Measurements from ENCODE around the gene ALDOA. TPM values are rescaled to one million over a fixed set of nuclear protein-coding genes. Genes with fewer than 3 reads are reported as not detected.

Gene ALDOA
- total and polyA plus RNA-seq, 2 experiments from 2014 or later, result 397 to 882 TPM

- Histone ChIP-seq H3K9me2 (replicated peaks; ENCODE audit: insufficient read depth) (no peaks in the 10 kb centered on the region), H3K9me3 (ENCODE audit: low read depth) (no peaks in the 10 kb centered on the region), H3K36me3 (replicated peaks; ENCODE audit: insufficient read depth, low read depth) (no peaks in the 10 kb centered on the region), H2AFZ (no peak overlapping the region), H3K4me1 (ENCODE audit: insufficient read depth) (peaks cover 23% of the 10 kb centered on the region), H3K79me2 (peaks cover 51% of the 10 kb centered on the region), H3K27ac (no peak overlapping the region), H3K4me2 (peak overlapping the region; percentile 92), H4K20me1 (ENCODE audit: insufficient read depth, poor library complexity, severe bottlenecking) (peaks cover 21% of the 10 kb centered on the region), H3K27me3 (no peaks in the 10 kb centered on the region), H3K4me3 (no peak overlapping the region)
- WGBS (ENCODE audit: low lambda C conversion rate, missing lambda C conversion rate), result 89% methylated on average over 6 of the region's 6 CpGs
- TF ChIP-seq CTCF (IDR thresholded peaks at IDR 0.05; ENCODE audit: poor library complexity) (no peak), EZH2phosphoT487 (IDR thresholded peaks at IDR 0.05; ENCODE audit: low read depth, severe bottlenecking, unreplicated experiment) (no peak), EZH2 (IDR thresholded peaks at IDR 0.05; ENCODE audit: borderline replicate concordance) (no peak)
- DNase-seq (ENCODE audit: low spot score), result no peak
Observed at GRCh38 chr16:30077656-30078055, 12.1 kb downstream of the ALDOA start.

GRCh38 chr16:30078744-30079143, 13.2 kb downstream of the ALDOA start:
- Histone ChIP-seq H3K79me2 (peaks cover 51% of the 10 kb centered on the region), H3K27me3 (no peaks in the 10 kb centered on the region), H4K20me1 (ENCODE audit: insufficient read depth, poor library complexity, severe bottlenecking) (peaks cover 21% of the 10 kb centered on the region), H2AFZ (no peak overlapping the region), H3K9me2 (replicated peaks; ENCODE audit: insufficient read depth) (no peaks in the 10 kb centered on the region), H3K4me3 (no peak overlapping the region), H3K36me3 (replicated peaks; ENCODE audit: insufficient read depth, low read depth) (no peaks in the 10 kb centered on the region), H3K9me3 (ENCODE audit: low read depth) (no peaks in the 10 kb centered on the region), H3K4me2 (no peak overlapping the region), H3K4me1 (ENCODE audit: insufficient read depth) (peaks cover 23% of the 10 kb centered on the region), H3K27ac (no peak overlapping the region)
- TF ChIP-seq EZH2phosphoT487 (IDR thresholded peaks at IDR 0.05; ENCODE audit: low read depth, severe bottlenecking, unreplicated experiment) (no peak), CTCF (IDR thresholded peaks at IDR 0.05; ENCODE audit: poor library complexity) (no peak), EZH2 (IDR thresholded peaks at IDR 0.05; ENCODE audit: borderline replicate concordance) (no peak)
- DNase-seq (ENCODE audit: low spot score), result no peak
- 97% methylated on average over 7 of the region's 7 CpGs for WGBS (ENCODE audit: low lambda C conversion rate, missing lambda C conversion rate)

GRCh38 chr16:30079480-30079879, 13.9 kb downstream of the ALDOA start:
- Histone ChIP-seq H3K36me3 (replicated peaks; ENCODE audit: insufficient read depth, low read depth) (no peaks in the 10 kb centered on the region), H3K27me3 (no peaks in the 10 kb centered on the region), H3K79me2 (peaks cover 51% of the 10 kb centered on the region), H4K20me1 (ENCODE audit: insufficient read depth, poor library complexity, severe bottlenecking) (peaks cover 21% of the 10 kb centered on the region), H3K4me3 (no peak overlapping the region), H3K9me3 (ENCODE audit: low read depth) (no peaks in the 10 kb centered on the region), H3K4me2 (no peak overlapping the region), H3K4me1 (ENCODE audit: insufficient read depth) (peaks cover 23% of the 10 kb centered on the region), H3K9me2 (replicated peaks; ENCODE audit: insufficient read depth) (no peaks in the 10 kb centered on the region), H3K27ac (no peak overlapping the region), H2AFZ (no peak overlapping the region)
- no peak for TF ChIP-seq EZH2phosphoT487 (IDR thresholded peaks at IDR 0.05; ENCODE audit: low read depth, severe bottlenecking, unreplicated experiment)
- TF ChIP-seq EZH2 (IDR thresholded peaks at IDR 0.05; ENCODE audit: borderline replicate concordance), result no peak
- TF ChIP-seq CTCF (IDR thresholded peaks at IDR 0.05; ENCODE audit: poor library complexity), result no peak
- DNase-seq (ENCODE audit: low spot score), result no peak
- 99% methylated on average over 7 of the region's 7 CpGs for WGBS (ENCODE audit: low lambda C conversion rate, missing lambda C conversion rate)

All from hepatocyte (in vitro differentiated cells).